ENCODE data around the gene MED26. TPM values are rescaled to one million over a fixed set of nuclear protein-coding genes. Genes with fewer than 3 reads are reported as not detected.
"Not testable (repeated sequence)": the region's sequence is repeated elsewhere in the genome, so short reads cannot be mapped to it uniquely, and the experiment has no call there.

MED26 gene
- total RNA-seq, 1 experiment from 2014 or later = 4.4 TPM

- DNase-seq (ENCODE audit: extremely low read depth, low read depth) = not testable (repeated sequence)
These were observed 23.6 kb upstream of the MED26 start for GRCh38 chr19:16651421-16652188.

- no peak for DNase-seq (ENCODE audit: extremely low read depth, low read depth)
These were observed 22.8 kb upstream of the MED26 start for GRCh38 chr19:16650821-16651220.

GRCh38 chr19:16649734-16650133 lies 21.7 kb upstream of the MED26 start:
- no peak for DNase-seq (ENCODE audit: extremely low read depth, low read depth)

GRCh38 chr19:16645140-16645539 lies 17.1 kb upstream of the MED26 start:
- DNase-seq (ENCODE audit: extremely low read depth, low read depth) = no peak

GRCh38 chr19:16641695-16642094 lies 13.7 kb upstream of the MED26 start:
- DNase-seq (ENCODE audit: extremely low read depth, low read depth) = no peak

- no peak for DNase-seq (ENCODE audit: extremely low read depth, low read depth)
These were observed 12.9 kb upstream of the MED26 start for GRCh38 chr19:16640951-16641350.

- no peak for DNase-seq (ENCODE audit: extremely low read depth, low read depth)
These were observed 10.7 kb upstream of the MED26 start for GRCh38 chr19:16638666-16639065.

- DNase-seq (ENCODE audit: extremely low read depth, low read depth) = no peak
These were observed 9.5 kb upstream of the MED26 start for GRCh38 chr19:16637535-16637934.

- no peak for DNase-seq (ENCODE audit: extremely low read depth, low read depth)
These were observed 3.5 kb upstream of the MED26 start for GRCh38 chr19:16631465-16631864.

- DNase-seq (ENCODE audit: extremely low read depth, low read depth) = no peak
These were observed 1.1 kb upstream of the MED26 start for GRCh38 chr19:16628984-16629691.

- no peak for DNase-seq (ENCODE audit: extremely low read depth, low read depth)
These were observed 149 bp downstream of the MED26 start for GRCh38 chr19:16627928-16628182.

GRCh38 chr19:16627193-16627927 lies 644 bp downstream of the MED26 start:
- DNase-seq (ENCODE audit: extremely low read depth, low read depth) = no peak

GRCh38 chr19:16626796-16627192 lies 1.2 kb downstream of the MED26 start:
- DNase-seq (ENCODE audit: extremely low read depth, low read depth) = no peak

- no peak for DNase-seq (ENCODE audit: extremely low read depth, low read depth)
These were observed 2.6 kb downstream of the MED26 start for GRCh38 chr19:16625163-16625958.

GRCh38 chr19:16624236-16624635 lies 3.8 kb downstream of the MED26 start:
- no peak for DNase-seq (ENCODE audit: extremely low read depth, low read depth)

GRCh38 chr19:16623576-16623975 lies 4.4 kb downstream of the MED26 start:
- no peak for DNase-seq (ENCODE audit: extremely low read depth, low read depth)

- no peak for DNase-seq (ENCODE audit: extremely low read depth, low read depth)
These were observed 4.9 kb downstream of the MED26 start for GRCh38 chr19:16623066-16623465.

- no peak for DNase-seq (ENCODE audit: extremely low read depth, low read depth)
These were observed 6.7 kb downstream of the MED26 start for GRCh38 chr19:16621165-16621800.

GRCh38 chr19:16620584-16620983 lies 7.4 kb downstream of the MED26 start:
- DNase-seq (ENCODE audit: extremely low read depth, low read depth) = no peak

- DNase-seq (ENCODE audit: extremely low read depth, low read depth) = no peak
These were observed 8.0 kb downstream of the MED26 start for GRCh38 chr19:16620018-16620417.

- DNase-seq (ENCODE audit: extremely low read depth, low read depth) = no peak
These were observed 8.5 kb downstream of the MED26 start for GRCh38 chr19:16619457-16619856.

Data from NCI-H460 (cell line).